SU-DHL-6 (cell line): ENCODE data around the gene PHKB.

ENCODE experiments used
- H2AFZ ChIP-seq: fragments of 200-600 bp; sonication (generic); 2 replicates; pipeline ENCODE4 v1.6.1; 2014; ENCODE audit warnings: low read depth, mild to moderate bottlenecking, moderate library complexity, mixed read lengths, antibody characterized with exemption, low read length; ENCODE audit not compliant: severe bottlenecking
- H3F3A ChIP-seq: fragments of 200-600 bp; shearing (Covaris generic); 2 replicates; pipeline ENCODE4 v1.6.0; 2016; ENCODE audit warnings: antibody characterized with exemption, mild to moderate bottlenecking; ENCODE audit not compliant: insufficient read depth
- H3K27ac ChIP-seq: fragments of 200-600 bp; sonication (generic); 2 replicates; pipeline ENCODE4 v1.5.1; 2016; ENCODE audit warnings: low read depth, mild to moderate bottlenecking, low read length, moderate library complexity, mixed read lengths
- H3K27me3 ChIP-seq: fragments of 200-600 bp; sonication (generic), shearing (Covaris generic); 2 replicates; pipeline ENCODE4 v1.6.0; 2014; ENCODE audit warnings: mild to moderate bottlenecking, low read length
- H3K36me3 ChIP-seq: fragments of 200-600 bp; sonication (generic); 2 replicates; pipeline ENCODE4 v1.6.1; 2014; ENCODE audit warnings: mild to moderate bottlenecking, low read length, mixed read lengths
- H3K4me2 ChIP-seq: fragments of 300-600, 200-600 bp; shearing (Covaris generic), sonication (generic); 2 replicates; pipeline ENCODE4 v1.6.0; 2014; ENCODE audit warnings: low read length, low read depth, mild to moderate bottlenecking; ENCODE audit not compliant: poor library complexity, severe bottlenecking
- H3K4me3 ChIP-seq: fragments of 200-600 bp; sonication (generic); 2 replicates; pipeline ENCODE4 v1.5.1; 2014; ENCODE audit warnings: antibody characterized with exemption, low read length, mild to moderate bottlenecking, mixed read lengths; ENCODE audit not compliant: insufficient read depth, poor library complexity, severe bottlenecking
- H3K79me2 ChIP-seq: fragments of 200-600 bp; sonication (generic); 2 replicates; pipeline ENCODE4 v1.6.1; 2014; ENCODE audit warnings: mild to moderate bottlenecking, low read length, moderate library complexity; ENCODE audit not compliant: insufficient read depth
- H3K9ac ChIP-seq: fragments of 200-600 bp; sonication (generic); 2 replicates; pipeline ENCODE4 v1.7.0; 2014; ENCODE audit warnings: mild to moderate bottlenecking, low read length
- H3K9me2 ChIP-seq: fragments of 200-600 bp; sonication (generic); replicated peaks from 2 replicates; pipeline ENCODE4 v1.6.1; 2014; ENCODE audit warnings: low read length; ENCODE audit not compliant: insufficient read depth
- H3K9me3 ChIP-seq: fragments of 200-600 bp; sonication (generic); 2 replicates; pipeline ENCODE4 v1.6.1; 2014; ENCODE audit warnings: low read length, mixed read lengths; ENCODE audit not compliant: insufficient read depth
- H4K20me1 ChIP-seq: fragments of 200-600 bp; sonication (generic); 2 replicates; pipeline ENCODE4 v1.6.1; 2014; ENCODE audit warnings: low read depth, mild to moderate bottlenecking, antibody characterized with exemption, low read length, moderate library complexity, mixed read lengths
- EZH2phosphoT487 ChIP-seq: fragments of 200-600 bp; sonication (generic), shearing (Covaris generic); conservative IDR thresholded peaks from 2 replicates; pipeline ENCODE4 v1.6.1; 2018; ENCODE audit warnings: mild to moderate bottlenecking, antibody characterized with exemption, low read length, moderate library complexity, mixed read lengths
- TF ChIP-seq, protein P1 (sequence below): fragments of 200-600 bp; sonication (generic); IDR thresholded peaks from one replicate; pipeline ENCODE4 v1.5.1; 2017; ENCODE audit warnings: antibody characterized with exemption, mild to moderate bottlenecking, low read length, moderate library complexity; ENCODE audit not compliant: insufficient read depth, poor library complexity, severe bottlenecking

Gene PHKB

DNA sequence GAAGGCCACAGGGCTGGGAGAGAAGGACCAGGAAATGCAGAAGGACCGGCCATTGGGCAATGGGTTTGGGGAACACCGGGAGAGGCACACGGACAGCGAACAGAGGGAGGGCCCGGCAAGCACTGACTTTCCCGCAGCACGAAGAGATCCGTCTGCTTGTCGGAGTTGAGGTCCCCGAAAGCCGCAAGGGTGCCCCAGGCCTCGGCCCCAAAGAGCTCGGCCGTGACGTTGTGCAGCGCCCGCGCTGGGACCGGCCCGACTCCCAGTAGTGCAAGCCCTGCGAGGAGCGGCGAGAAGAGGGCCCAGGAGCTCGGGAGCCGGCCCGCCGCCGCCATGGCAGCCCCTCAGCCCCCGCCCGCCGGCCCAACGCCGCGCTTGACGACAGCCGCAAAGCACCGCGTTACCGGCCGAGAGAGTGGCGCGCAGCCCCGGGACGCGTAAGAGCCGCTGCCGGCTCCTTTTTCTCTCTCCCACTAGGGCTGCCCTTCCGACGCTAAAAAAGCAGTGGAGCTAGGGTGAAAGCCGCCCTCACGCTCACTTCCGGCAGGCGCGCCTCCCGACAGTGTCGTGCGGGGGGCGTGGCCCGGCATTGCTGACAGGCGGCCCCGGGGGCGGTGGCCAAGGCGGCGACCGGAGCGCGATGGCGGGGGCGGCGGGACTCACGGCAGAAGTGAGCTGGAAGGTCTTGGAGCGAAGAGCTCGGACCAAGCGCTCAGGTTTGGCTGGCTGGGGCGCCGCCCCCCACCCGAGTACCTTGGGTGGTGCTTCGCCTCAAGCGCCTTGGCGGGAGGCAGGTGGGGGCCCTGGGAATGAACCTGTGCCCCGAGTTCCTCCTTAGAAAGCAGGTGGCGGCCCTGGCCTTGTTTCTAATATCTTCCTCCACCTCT is at the start of gene PHKB, which contains the start of gene ITFG1:
PHKB (plus strand) TSS at position 621 of the 887 bp plus-strand sequence; CDS start at position 641, 20 bp downstream.
ITFG1 (minus strand) TSS at position 353 of the 887 bp plus-strand sequence; CDS start at position 335, 18 bp downstream.
- Histone ChIP-seq H4K20me1 (no peaks in the 10 kb centered on the region), H3K4me3 (peak within 1 kb of the TSS; percentile 83), H3K27me3 (no peaks in the 10 kb centered on the region), H3K27ac (peak within 1 kb of the TSS; percentile 82), H3K36me3 (peaks cover 10% of the 10 kb centered on the region), H3K9me3 (no peaks in the 10 kb centered on the region), H3K9ac (peak within 1 kb of the TSS; percentile 88), H2AFZ (peak within 1 kb of the TSS; percentile 33), H3K4me2 (peak within 1 kb of the TSS; percentile 77), H3K9me2 (no peaks in the 10 kb centered on the region), H3F3A (peaks cover 37% of the 10 kb centered on the region), H3K79me2 (peaks cover 58% of the 10 kb centered on the region)
- TF ChIP-seq, protein P1, sequence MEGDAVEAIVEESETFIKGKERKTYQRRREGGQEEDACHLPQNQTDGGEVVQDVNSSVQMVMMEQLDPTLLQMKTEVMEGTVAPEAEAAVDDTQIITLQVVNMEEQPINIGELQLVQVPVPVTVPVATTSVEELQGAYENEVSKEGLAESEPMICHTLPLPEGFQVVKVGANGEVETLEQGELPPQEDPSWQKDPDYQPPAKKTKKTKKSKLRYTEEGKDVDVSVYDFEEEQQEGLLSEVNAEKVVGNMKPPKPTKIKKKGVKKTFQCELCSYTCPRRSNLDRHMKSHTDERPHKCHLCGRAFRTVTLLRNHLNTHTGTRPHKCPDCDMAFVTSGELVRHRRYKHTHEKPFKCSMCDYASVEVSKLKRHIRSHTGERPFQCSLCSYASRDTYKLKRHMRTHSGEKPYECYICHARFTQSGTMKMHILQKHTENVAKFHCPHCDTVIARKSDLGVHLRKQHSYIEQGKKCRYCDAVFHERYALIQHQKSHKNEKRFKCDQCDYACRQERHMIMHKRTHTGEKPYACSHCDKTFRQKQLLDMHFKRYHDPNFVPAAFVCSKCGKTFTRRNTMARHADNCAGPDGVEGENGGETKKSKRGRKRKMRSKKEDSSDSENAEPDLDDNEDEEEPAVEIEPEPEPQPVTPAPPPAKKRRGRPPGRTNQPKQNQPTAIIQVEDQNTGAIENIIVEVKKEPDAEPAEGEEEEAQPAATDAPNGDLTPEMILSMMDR: no peak
- no peak for TF ChIP-seq EZH2phosphoT487

DNA sequence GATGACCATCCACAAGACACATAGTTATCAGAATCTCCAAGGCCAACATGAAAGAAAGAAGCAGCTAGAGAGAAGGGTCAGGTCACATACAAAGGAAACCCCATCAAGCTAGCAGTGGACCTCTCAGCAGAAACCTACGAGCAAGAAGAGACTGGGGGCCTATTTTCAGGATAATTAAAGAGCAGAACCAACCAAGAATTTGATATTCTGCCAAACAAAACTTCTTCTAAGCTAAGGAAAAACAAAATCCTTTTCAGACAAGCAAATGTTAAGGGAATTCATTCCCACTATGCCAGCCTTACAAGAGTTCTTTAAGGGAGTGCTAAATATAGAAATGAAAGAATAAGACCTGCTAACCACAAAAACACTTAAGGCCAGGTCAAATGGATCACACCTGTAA is 48.1 kb upstream of the PHKB start:
- no peaks in the 10 kb centered on the region for H3K9me2 ChIP-seq
- H3K27ac ChIP-seq: no peak overlapping the region
- no peak overlapping the region for H3K4me2 ChIP-seq
- H3K4me3 ChIP-seq: no peak overlapping the region
- H3K27me3 ChIP-seq: no peaks in the 10 kb centered on the region
- peaks cover 8% of the 10 kb centered on the region; the same call in 1 of the 2 replicates for H3K36me3 ChIP-seq
- no peaks in the 10 kb centered on the region; the same call in 1 of the 2 replicates for H3K79me2 ChIP-seq
- no peak overlapping the region for H2AFZ ChIP-seq
- no peaks in the 10 kb centered on the region for H4K20me1 ChIP-seq
- H3F3A ChIP-seq: no peaks in the 10 kb centered on the region
- no peaks in the 10 kb centered on the region for H3K9me3 ChIP-seq
- no peak overlapping the region for H3K9ac ChIP-seq
- TF ChIP-seq EZH2phosphoT487: no peak
- TF ChIP-seq, protein P1: no peak

DNA sequence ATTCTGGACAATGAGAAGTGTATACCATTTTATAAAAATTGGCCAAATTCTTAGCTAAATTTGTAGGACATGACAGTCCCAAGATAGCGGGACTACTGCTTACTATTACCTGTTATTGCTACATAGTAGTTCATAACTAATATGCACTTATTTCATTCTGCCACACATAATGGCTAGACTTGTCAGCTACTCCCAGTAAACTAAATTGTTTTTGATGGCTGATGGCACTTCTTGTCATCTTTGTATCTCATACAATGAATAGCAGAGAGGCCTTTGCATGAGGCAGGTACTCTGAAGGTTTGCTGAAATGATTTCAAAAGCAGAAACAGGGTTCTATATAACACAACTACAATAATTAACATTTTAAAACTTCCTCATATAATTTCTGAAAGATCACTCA is 44.3 kb upstream of the PHKB start:
- Histone ChIP-seq H3K79me2 (no peaks in the 10 kb centered on the region), H3K27ac (no peak overlapping the region), H3K4me3 (no peak overlapping the region), H4K20me1 (no peaks in the 10 kb centered on the region), H3K36me3 (0 out of 2 replicates have a peak, but pooled peaks cover 3% of the 10 kb centered on the region), H3K9ac (no peak overlapping the region), H3K9me3 (no peaks in the 10 kb centered on the region), H3F3A (no peaks in the 10 kb centered on the region), H3K9me2 (no peaks in the 10 kb centered on the region), H3K4me2 (no peak overlapping the region), H3K27me3 (no peaks in the 10 kb centered on the region), H2AFZ (no peak overlapping the region)
- TF ChIP-seq, protein P1: no peak
- no peak for TF ChIP-seq EZH2phosphoT487
